ENCODE results near the gene C5orf46.
"Not testable (repeated sequence)": the region's sequence is repeated elsewhere in the genome, so short reads cannot be mapped to it uniquely, and the experiment has no call there.

The C5orf46 gene

GRCh38 chr5:147906326-147907095, at the start of gene C5orf46:
Gene C5orf46, minus strand, starts transcription at chr5:147906538. Its CDS starts 37 bp downstream, at chr5:147906501.
- DNase-seq = no peak

GRCh38 chr5:147954971-147955370, 48.6 kb upstream of the C5orf46 start:
- DNase-seq = no peak

GRCh38 chr5:147949711-147950573, 43.6 kb upstream of the C5orf46 start:
- no peak for DNase-seq

GRCh38 chr5:147946658-147947274, 40.4 kb upstream of the C5orf46 start:
- DNase-seq = not testable (repeated sequence)

GRCh38 chr5:147939431-147940114, 33.2 kb upstream of the C5orf46 start:
- no peak for DNase-seq

GRCh38 chr5:147935032-147935431, 28.7 kb upstream of the C5orf46 start:
- DNase-seq = no peak

GRCh38 chr5:147930769-147931168, 24.4 kb upstream of the C5orf46 start:
- DNase-seq = no peak

- DNase-seq = no peak
These were observed 21.6 kb upstream of the C5orf46 start for GRCh38 chr5:147927901-147928300.

GRCh38 chr5:147925020-147925419, 18.7 kb upstream of the C5orf46 start:
- DNase-seq = no peak

- no peak for DNase-seq
These were observed 14.8 kb upstream of the C5orf46 start for GRCh38 chr5:147921136-147921535.

GRCh38 chr5:147920420-147921030, 14.2 kb upstream of the C5orf46 start:
- no peak for DNase-seq

GRCh38 chr5:147918899-147919298, 12.6 kb upstream of the C5orf46 start:
- DNase-seq = no peak

GRCh38 chr5:147918101-147918685, 11.9 kb upstream of the C5orf46 start:
- no peak for DNase-seq

GRCh38 chr5:147913786-147914185, 7.4 kb upstream of the C5orf46 start:
- DNase-seq = no peak

GRCh38 chr5:147912011-147912410, 5.7 kb upstream of the C5orf46 start:
- DNase-seq = no peak

- no peak for DNase-seq
These were observed 5.1 kb upstream of the C5orf46 start for GRCh38 chr5:147911427-147911826.

- no peak for DNase-seq
These were observed 2.2 kb downstream of the C5orf46 start for GRCh38 chr5:147904110-147904509.

- DNase-seq = no peak
These were observed 3.7 kb downstream of the C5orf46 start for GRCh38 chr5:147902609-147903115.

- no peak for DNase-seq
These were observed 4.7 kb downstream of the C5orf46 start for GRCh38 chr5:147901599-147902039.

GRCh38 chr5:147898875-147899401, 7.4 kb downstream of the C5orf46 start:
- no peak for DNase-seq

GRCh38 chr5:147895864-147896263, 10.5 kb downstream of the C5orf46 start:
- no peak for DNase-seq

Measured in stimulated activated CD4-positive, alpha-beta T cell treated with anti-CD3 and anti-CD28 coated beads, Interleukin-4, amount 100 ng/mL, for 1 hour (primary cell).